IMR-90 (cell line): Measurements from ENCODE around the gene KIF22. TPM values are rescaled to one million over a fixed set of nuclear protein-coding genes. Genes with fewer than 3 reads are reported as not detected.
"Not testable (repeated sequence)": the region's sequence is repeated elsewhere in the genome, so short reads cannot be mapped to it uniquely, and the experiment has no call there.

ENCODE experiments used
- ATAC-seq: fragments of 200-7000 bp; cut with Tn5 transposase; 2 replicates; pipeline ENCODE4 v1.9.1; 2020; ENCODE audit warnings: low read depth, mild to moderate bottlenecking, moderate library complexity
- BruUV-seq: library from RNA; stranded (reverse); fragments of 400-500 nt; replicated peaks from 2 replicates; lab custom pipeline; 2021; lab: Mats Ljungman, UMichigan
- CTCF ChIA-PET: fragments of 300-600 bp; formaldehyde crosslinking; extraction: SDS; loops from one replicate; lab custom pipeline; 2021; ENCODE audit warnings: antibody characterized with exemption; lab: Yijun Ruan, JAX
- POLR2A ChIA-PET: fragments of 300-600 bp; sonication (Branson Sonifier 250); formaldehyde crosslinking; loops from one replicate; lab custom pipeline; 2022; ENCODE audit warnings: antibody characterized with exemption; ENCODE audit not compliant: unreplicated experiment; lab: Charles Lee
- DNase-seq: peaks from one replicate; pipeline ENCODE4 v3.0.0; 2013
- H2AFZ ChIP-seq: replicated peaks from 2 replicates; pipeline ENCODE3; 2013; ENCODE audit warnings: low read length, mild to moderate bottlenecking; ENCODE audit not compliant: poor library complexity
- H2AK5ac ChIP-seq: 2 replicates; pipeline ENCODE4 v1.6.1; 2013; ENCODE audit warnings: low read depth, low read length, inconsistent platforms
- H2AK9ac ChIP-seq: replicated peaks from 2 replicates; pipeline ENCODE3; 2013; ENCODE audit warnings: mild to moderate bottlenecking, low read depth, low read length, moderate library complexity; ENCODE audit not compliant: poor library complexity
- H2BK120ac ChIP-seq: 2 replicates; pipeline ENCODE4 v1.6.1; 2013; ENCODE audit warnings: low read depth, low read length, inconsistent platforms
- H2BK15ac ChIP-seq: 3 replicates; pipeline ENCODE4 v1.6.1; 2013; ENCODE audit warnings: low read depth, low read length, inconsistent platforms
- H2BK20ac ChIP-seq: 2 replicates; pipeline ENCODE4 v1.6.1; 2013; ENCODE audit warnings: low read depth, mild to moderate bottlenecking, inconsistent platforms, low read length, moderate library complexity
- H2BK5ac ChIP-seq: 2 replicates; pipeline ENCODE4 v1.6.1; 2013; ENCODE audit warnings: mild to moderate bottlenecking, low read depth, low read length, inconsistent platforms; ENCODE audit not compliant: poor library complexity, severe bottlenecking
- H3K14ac ChIP-seq: replicated peaks from 2 replicates; pipeline ENCODE4 v1.6.1; 2013; ENCODE audit warnings: low read depth, low read length, inconsistent platforms
- H3K18ac ChIP-seq: 2 replicates; pipeline ENCODE4 v1.6.1; 2013; ENCODE audit warnings: low read depth, low read length, control low read depth
- H3K23ac ChIP-seq: 2 replicates; pipeline ENCODE4 v1.6.1; 2013; ENCODE audit warnings: low read depth, low read length, inconsistent platforms
- H3K27ac ChIP-seq: 2 replicates; pipeline ENCODE4 v1.5.1; 2013; ENCODE audit warnings: mild to moderate bottlenecking, control low read depth, low read length; ENCODE audit not compliant: insufficient read depth
- H3K27me3 ChIP-seq: 2 replicates; pipeline ENCODE4 v1.6.1; 2013; ENCODE audit warnings: low read length; ENCODE audit not compliant: control insufficient read depth, insufficient read depth
- H3K36me3 ChIP-seq: 2 replicates; pipeline ENCODE4 v1.6.1; 2013; ENCODE audit warnings: low read length, mixed read lengths; ENCODE audit not compliant: control insufficient read depth, insufficient read depth
- H3K4ac ChIP-seq: 2 replicates; pipeline ENCODE4 v1.6.1; 2013; ENCODE audit warnings: low read depth, low read length, inconsistent platforms
- H3K4me1 ChIP-seq: 2 replicates; pipeline ENCODE4 v1.6.1; 2013; ENCODE audit warnings: low read length, mixed read lengths; ENCODE audit not compliant: control insufficient read depth, insufficient read depth
- H3K4me2 ChIP-seq: 2 replicates; pipeline ENCODE4 v1.6.1; 2013; ENCODE audit warnings: low read depth, mild to moderate bottlenecking, control low read depth, low read length, moderate library complexity
- H3K4me3 ChIP-seq: 2 replicates; pipeline ENCODE4 v1.5.1; 2013; ENCODE audit warnings: low read depth, mild to moderate bottlenecking, control low read depth, low read length, moderate library complexity; ENCODE audit not compliant: insufficient read depth
- H3K56ac ChIP-seq: 2 replicates; pipeline ENCODE4 v1.6.1; 2013; ENCODE audit warnings: low read length, inconsistent platforms; ENCODE audit not compliant: insufficient read depth; ENCODE audit errors: extremely low read depth
- H3K79me1 ChIP-seq, 2 experiments: 2 replicates each; pipeline ENCODE4 v1.6.1; 2013; ENCODE audit warnings: low read length in 2 of 2, inconsistent platforms in 1 of 2, low read depth in 1 of 2
- H3K9ac ChIP-seq: 2 replicates; pipeline ENCODE4 v1.6.1; 2013; ENCODE audit warnings: low read depth, low read length, control low read depth
- H3K9me1 ChIP-seq: 2 replicates; pipeline ENCODE4 v1.6.1; 2013; ENCODE audit warnings: low read length, inconsistent platforms; ENCODE audit not compliant: insufficient read depth
- H3K9me3 ChIP-seq: 2 replicates; pipeline ENCODE4 v1.6.1; 2013; ENCODE audit warnings: low read length; ENCODE audit not compliant: control insufficient read depth, insufficient read depth
- H4K20me1 ChIP-seq: 2 replicates; pipeline ENCODE4 v1.6.1; 2013; ENCODE audit warnings: low read length, inconsistent platforms; ENCODE audit not compliant: insufficient read depth
- H4K5ac ChIP-seq: 2 replicates; pipeline ENCODE4 v1.6.1; 2013; ENCODE audit warnings: mild to moderate bottlenecking, low read depth, low read length, control low read depth
- H4K8ac ChIP-seq, 2 experiments: 2 replicates each; pipeline ENCODE4 v1.6.1; 2013; ENCODE audit warnings: low read depth in 2 of 2, low read length in 2 of 2, control low read depth in 1 of 2, inconsistent platforms in 1 of 2
- H4K91ac ChIP-seq: 2 replicates; pipeline ENCODE4 v1.6.1; 2013; ENCODE audit warnings: low read depth, low read length, inconsistent platforms; ENCODE audit not compliant: insufficient read depth
- WGBS, 2 experiments: methylation state at CpG; one replicate each; pipeline versions ENCODE4 v1.1.5 to v1.1.7; 2013; ENCODE audit warnings: missing lambda C conversion rate in 2 of 2; ENCODE audit not compliant: insufficient read length in 1 of 2; ENCODE audit errors: extremely low coverage in 2 of 2; 5-methylcytosine and 5-hydroxymethylcytosine counted together
- dilution Hi-C: fragments of 300-500 bp; cut with HindIII; formaldehyde crosslinking; loops from one replicate; pipeline ENCODE4 v1.14.3; 2018; ENCODE audit warnings: low sequenced_read_pairs; ENCODE audit not compliant: unreplicated experiment
- in situ Hi-C: fragments of 300-500 bp; cut with MboI; formaldehyde crosslinking; loops from 3 replicates; pipeline ENCODE4 v1.14.3; 2019; ENCODE audit warnings: low sequenced_read_pairs, inconsistent platforms, mixed read lengths
- intact Hi-C: fragments of 100-400 bp; cut with micrococcal nuclease; formaldehyde crosslinking; loops from 2 replicates; pipeline ENCODE4 v1.10.0; 2022
- polyA plus RNA-seq, 3 experiments: library from polyadenylated mRNA; depleted of rRNA; stranded (reverse); fragments of >200 nt; gene quantifications; 2 replicates each; pipeline ENCODE4 v1.2.3, GENCODE V29; 2012; ENCODE audit warnings: low replicate concordance in 1 of 3
- total RNA-seq: library from RNA; depleted of rRNA; stranded (reverse); fragments of >200 nt; gene quantifications from 2 replicates; pipeline ENCODE4 v1.2.3, GENCODE V29; 2012

Gene KIF22
- total and polyA plus RNA-seq, 2 of the 4 experiments (the other 2 are of a cell fraction) = 43.0 to 65.1 TPM

- H3K27ac ChIP-seq, H3K56ac ChIP-seq, ATAC-seq, POLR2A ChIA-PET, H2BK15ac ChIP-seq, H3K4ac ChIP-seq, in situ Hi-C loops, H3K27me3 ChIP-seq, DNase-seq, H2BK120ac ChIP-seq, H3K9me3 ChIP-seq, H4K20me1 ChIP-seq, H3K23ac ChIP-seq, dilution Hi-C loops, H3K4me2 ChIP-seq, H2BK5ac ChIP-seq, H3K4me3 ChIP-seq, H2AFZ ChIP-seq, H3K4me1 ChIP-seq, H4K8ac ChIP-seq, H4K91ac ChIP-seq, intact Hi-C loops, H3K9ac ChIP-seq, H4K5ac ChIP-seq, H2BK20ac ChIP-seq, H2AK5ac ChIP-seq, H3K36me3 ChIP-seq, CTCF ChIA-PET, H2AK9ac ChIP-seq, BruUV-seq, H3K18ac ChIP-seq, H3K14ac ChIP-seq: not testable (repeated sequence)
- peaks cover 34 to 52% of the 10 kb centered on the region in 2 experiments for H3K79me1 ChIP-seq
- peaks cover 10% of the 10 kb centered on the region for H3K9me1 ChIP-seq
- 93% methylated on average over 17 of the region's 18 CpGs; no CpG with 5 or more reads in 1 of the 2 experiments for WGBS, 2 experiments
Observed at GRCh38 chr16:29793153-29793552, 2.6 kb downstream of the KIF22 start.
